ENCODE measurements around the gene TALDO1.

- TF ChIP-seq CTCF (IDR thresholded peaks at IDR 0.05) (no peak), POLR2A (IDR thresholded peaks at IDR 0.05) (no peak)
Measured at GRCh38 chr11:728901-729491, 18.3 kb upstream of the TALDO1 start.
